K562 (cell line): ENCODE data around the gene PPM1F. TPM values are rescaled to one million over a fixed set of nuclear protein-coding genes. Genes with fewer than 3 reads are reported as not detected.
A peak's percentile ranks its signal among the peaks of the same experiment; 100 is the strongest.

Experiments used
- BHLHE40 ChIP-seq: IDR thresholded peaks from 2 replicates; pipeline ENCODE4 v1.6.1; 2011; ENCODE audit warnings: low read length, improper control_type of control experiment
- BRCA1 ChIP-seq, 2 experiments: fragments of 450-650 bp in 1 of 2; sonication (generic) in 1 of 2; formaldehyde crosslinking in 1 of 2; IDR thresholded peaks; 2 replicates each; pipeline versions ENCODE4 v1.5.0 to v1.6.1; 2017 to 2020; ENCODE audit warnings: mild to moderate bottlenecking in 1 of 2, missing genetic modification reagents in 1 of 2
- C11orf30 ChIP-seq: fragments of 450-650 bp; IDR thresholded peaks from 2 replicates; pipeline ENCODE4 v1.6.1; 2016; ENCODE audit warnings: low read depth, mild to moderate bottlenecking
- CBFB ChIP-seq: sonication (generic); formaldehyde crosslinking; IDR thresholded peaks from 2 replicates; pipeline ENCODE4 v1.4.0; 2020; ENCODE audit warnings: mild to moderate bottlenecking, missing genetic modification reagents
- GABPB2 ChIP-seq: fragments of 250-450 bp; sonication (Bioruptor Pico); conservative IDR thresholded peaks from 2 replicates; pipeline ENCODE4 v1.5.1; 2021; ENCODE audit warnings: mild to moderate bottlenecking
- KDM1A ChIP-seq, 2 experiments: fragments of 450-650 bp; IDR thresholded peaks; 2 replicates each; pipeline ENCODE4 v1.6.1; 2016; ENCODE audit warnings: mild to moderate bottlenecking in 2 of 2
- MAZ ChIP-seq, 2 experiments: fragments of 450-650 bp in 1 of 2; sonication (generic) in 1 of 2; formaldehyde crosslinking; IDR thresholded peaks in 1 of 2; conservative IDR thresholded peaks in 1 of 2; 2 replicates each; pipeline versions ENCODE4 v1.4.0 to v1.5.0; 2020; ENCODE audit warnings: mild to moderate bottlenecking in 1 of 2, missing genetic modification reagents in 1 of 2
- MXI1 ChIP-seq: IDR thresholded peaks from 2 replicates; pipeline ENCODE4 v1.6.1; 2011; ENCODE audit warnings: low read depth, mild to moderate bottlenecking, improper control_type of control experiment, low read length
- MYNN ChIP-seq, 2 experiments: sonication (generic); formaldehyde crosslinking in 1 of 2; IDR thresholded peaks; 2 replicates each; pipeline versions ENCODE4 v1.5.0 to v1.6.1; 2016 to 2020; ENCODE audit warnings: antibody characterized with exemption in 1 of 2, missing genetic modification reagents in 1 of 2
- NCOA6 ChIP-seq: fragments of 450-650 bp; IDR thresholded peaks from 2 replicates; pipeline ENCODE4 v1.6.1; 2017; ENCODE audit warnings: mild to moderate bottlenecking
- NFE2 ChIP-seq: IDR thresholded peaks from 2 replicates; pipeline ENCODE4 v1.6.1; 2014; ENCODE audit warnings: antibody characterized with exemption, low read depth
- NR2F6 ChIP-seq: fragments of 450-650 bp; formaldehyde crosslinking; IDR thresholded peaks from 2 replicates; pipeline ENCODE4 v1.4.0; 2020; ENCODE audit warnings: mild to moderate bottlenecking
- PHB ChIP-seq: fragments of 250-450 bp; sonication (Bioruptor Pico); IDR thresholded peaks from 2 replicates; pipeline ENCODE4 v1.5.0; 2021
- POLR2A ChIP-seq: fragments of 450-650 bp; conservative IDR thresholded peaks from 2 replicates; pipeline ENCODE4 v1.6.1; 2016
- POLR2AphosphoS5 ChIP-seq: IDR thresholded peaks from 2 replicates; pipeline ENCODE4 v1.6.1; 2011; ENCODE audit warnings: mild to moderate bottlenecking, low read depth, low read length, moderate library complexity; ENCODE audit not compliant: control insufficient read depth, insufficient read depth
- STAT5A ChIP-seq: IDR thresholded peaks from 2 replicates; pipeline ENCODE4 v1.6.1; 2012; ENCODE audit warnings: low read length, inconsistent platforms, borderline replicate concordance
- TEAD4 ChIP-seq, 2 experiments: sonication (generic) in 1 of 2; formaldehyde crosslinking in 1 of 2; IDR thresholded peaks; 2 replicates each; pipeline versions ENCODE4 v1.6.1 to v1.8.0; 2012 to 2022; ENCODE audit warnings: borderline replicate concordance in 1 of 2, inconsistent platforms in 1 of 2, low read length in 1 of 2, mild to moderate bottlenecking in 1 of 2, missing genetic modification reagents in 1 of 2
- ZC3H4 ChIP-seq: sonication (generic); formaldehyde crosslinking; IDR thresholded peaks from 2 replicates; pipeline ENCODE4 v1.9.0; 2021; ENCODE audit warnings: missing genetic modification reagents, borderline replicate concordance
- ZNF274 ChIP-seq: IDR thresholded peaks from 2 replicates; pipeline ENCODE4 v1.6.1; 2011; ENCODE audit warnings: low read depth, mild to moderate bottlenecking, low read length, moderate library complexity, borderline replicate concordance
- polyA plus RNA-seq, 8 experiments: library from polyadenylated mRNA; depleted of rRNA in 4 of 8; stranded (reverse) in 5 of 8; unstranded in 3 of 8; fragments of >200 nt; fragmentation: Nextera tagmentation in 2 of 8; fragmentation: Illumina TruSeq in 1 of 8; extraction: Ambion mirVana in 2 of 8; extraction: Trizol in 1 of 8; gene quantifications; 2 replicates each; pipeline versions ENCODE4 v1.2.1 to v1.2.3, GENCODE V29; 2011 to 2014; ENCODE audit warnings: inconsistent platforms in 1 of 8, missing spikeins in 1 of 8
- total RNA-seq, 7 experiments: library from RNA; depleted of rRNA in 6 of 7; stranded (reverse); fragments of >200 nt in 6 of 7; fragmentation: Illumina TruSeq in 2 of 7; extraction: Trizol in 2 of 7; gene quantifications; 2 replicates each; pipeline versions ENCODE4 v1.2.1 to v1.2.3, GENCODE V29; 2011 to 2021; ENCODE audit warnings: low replicate concordance in 1 of 7
- TF ChIP-seq, protein P1 (sequence below): fragments of 250-450 bp; sonication (Bioruptor Pico); IDR thresholded peaks from 2 replicates; pipeline ENCODE4 v1.8.0; 2022; ENCODE audit warnings: inconsistent platforms, mild to moderate bottlenecking, moderate library complexity, borderline replicate concordance
- TF ChIP-seq, protein P2 (sequence below), 2 experiments: IDR thresholded peaks; 2 replicates each; pipeline ENCODE4 v1.6.1; 2012; ENCODE audit warnings: improper control_type of control experiment in 2 of 2, low read depth in 2 of 2, low read length in 2 of 2, borderline replicate concordance in 1 of 2
- TF ChIP-seq, protein P3 (sequence below): fragments of 250-450 bp; sonication (Bioruptor Pico); IDR thresholded peaks from 2 replicates; pipeline ENCODE4 v1.8.0; 2021; ENCODE audit warnings: moderate library complexity, mild to moderate bottlenecking, inconsistent platforms

The PPM1F gene
- total and polyA plus RNA-seq, 9 of the 15 experiments (the other 6 are each of a cell fraction or from before 2014, with no cell fraction given) = 2.1 to 159 (median 64.0) TPM

DNA sequence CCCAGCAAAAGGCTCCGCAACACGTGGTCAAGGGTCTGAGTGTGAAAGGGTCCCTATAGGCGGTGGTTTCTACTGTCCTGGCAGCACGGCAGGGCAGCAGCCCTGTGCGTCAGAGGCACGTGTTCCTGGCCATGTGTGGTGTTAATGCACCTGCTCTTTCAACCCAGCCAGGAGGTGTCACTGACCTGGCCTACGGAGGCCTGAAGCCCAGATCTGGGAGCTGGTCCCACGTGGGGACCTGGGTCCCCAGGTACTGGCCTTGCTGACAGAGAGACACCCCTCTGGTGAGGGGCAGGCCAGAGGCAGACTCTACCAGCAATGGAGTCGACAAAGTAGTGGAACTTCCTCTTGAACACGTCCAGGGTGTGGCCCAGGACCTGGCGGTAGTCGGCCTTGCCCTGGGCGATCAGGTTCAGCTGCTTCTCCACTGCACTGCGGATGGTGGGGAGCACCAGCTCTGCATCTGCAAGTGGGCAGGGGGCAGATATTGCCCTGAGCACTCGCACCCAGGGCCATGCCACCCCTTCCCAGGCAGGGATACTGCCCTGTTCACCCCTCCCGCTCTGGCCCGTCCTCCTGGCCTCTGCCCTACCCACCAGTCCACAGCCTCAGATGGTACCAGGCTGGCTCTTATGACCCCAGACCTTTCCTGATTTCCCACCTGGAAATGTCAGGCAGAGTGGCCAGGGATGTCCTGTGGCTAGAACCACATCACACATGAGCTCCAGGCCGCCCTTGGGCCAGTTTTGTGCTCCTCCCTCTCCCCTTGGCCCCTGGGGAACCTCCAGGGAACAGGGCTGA, 6.8 kb upstream of the PPM1F start (continued):
- TF ChIP-seq POLR2AphosphoS5 = no peak
- no peak for TF ChIP-seq MXI1
- TF ChIP-seq MYNN (IDR thresholded peaks at IDR 0.05) = 0 out of 2 replicates have a peak, but pooled peaks have one; percentile 61
- TF ChIP-seq MYNN (CRISPR knock-in tag; IDR thresholded peaks at IDR 0.05) = no peak
- 0 out of 2 replicates have a peak, but pooled peaks have one; percentile 63 for TF ChIP-seq PHB (CRISPR knock-in tag)
- TF ChIP-seq GABPB2 = no peak
- TF ChIP-seq STAT5A = no peak
- 0 out of 2 replicates have a peak, but pooled peaks have one; percentile 5 for TF ChIP-seq TEAD4 (IDR thresholded peaks at IDR 0.05; ENCODE audit: low read length)
- 0 out of 2 replicates have a peak, but pooled peaks have one; percentile 62 for TF ChIP-seq TEAD4 (CRISPR knock-in tag; IDR thresholded peaks at IDR 0.05; ENCODE audit: borderline replicate concordance)
- TF ChIP-seq ZC3H4 (CRISPR knock-in tag) = peak; percentile 73
- TF ChIP-seq BHLHE40 = peak; percentile 42
- TF ChIP-seq NR2F6 (CRISPR knock-in tag) = no peak; the same call in 1 of the 2 replicates
- TF ChIP-seq, protein P1, sequence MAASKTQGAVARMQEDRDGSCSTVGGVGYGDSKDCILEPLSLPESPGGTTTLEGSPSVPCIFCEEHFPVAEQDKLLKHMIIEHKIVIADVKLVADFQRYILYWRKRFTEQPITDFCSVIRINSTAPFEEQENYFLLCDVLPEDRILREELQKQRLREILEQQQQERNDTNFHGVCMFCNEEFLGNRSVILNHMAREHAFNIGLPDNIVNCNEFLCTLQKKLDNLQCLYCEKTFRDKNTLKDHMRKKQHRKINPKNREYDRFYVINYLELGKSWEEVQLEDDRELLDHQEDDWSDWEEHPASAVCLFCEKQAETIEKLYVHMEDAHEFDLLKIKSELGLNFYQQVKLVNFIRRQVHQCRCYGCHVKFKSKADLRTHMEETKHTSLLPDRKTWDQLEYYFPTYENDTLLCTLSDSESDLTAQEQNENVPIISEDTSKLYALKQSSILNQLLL (CRISPR knock-in tag) = 0 out of 2 replicates have a peak, but pooled peaks have one; percentile 6
- TF ChIP-seq, protein P2, sequence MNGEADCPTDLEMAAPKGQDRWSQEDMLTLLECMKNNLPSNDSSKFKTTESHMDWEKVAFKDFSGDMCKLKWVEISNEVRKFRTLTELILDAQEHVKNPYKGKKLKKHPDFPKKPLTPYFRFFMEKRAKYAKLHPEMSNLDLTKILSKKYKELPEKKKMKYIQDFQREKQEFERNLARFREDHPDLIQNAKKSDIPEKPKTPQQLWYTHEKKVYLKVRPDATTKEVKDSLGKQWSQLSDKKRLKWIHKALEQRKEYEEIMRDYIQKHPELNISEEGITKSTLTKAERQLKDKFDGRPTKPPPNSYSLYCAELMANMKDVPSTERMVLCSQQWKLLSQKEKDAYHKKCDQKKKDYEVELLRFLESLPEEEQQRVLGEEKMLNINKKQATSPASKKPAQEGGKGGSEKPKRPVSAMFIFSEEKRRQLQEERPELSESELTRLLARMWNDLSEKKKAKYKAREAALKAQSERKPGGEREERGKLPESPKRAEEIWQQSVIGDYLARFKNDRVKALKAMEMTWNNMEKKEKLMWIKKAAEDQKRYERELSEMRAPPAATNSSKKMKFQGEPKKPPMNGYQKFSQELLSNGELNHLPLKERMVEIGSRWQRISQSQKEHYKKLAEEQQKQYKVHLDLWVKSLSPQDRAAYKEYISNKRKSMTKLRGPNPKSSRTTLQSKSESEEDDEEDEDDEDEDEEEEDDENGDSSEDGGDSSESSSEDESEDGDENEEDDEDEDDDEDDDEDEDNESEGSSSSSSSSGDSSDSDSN (IDR thresholded peaks at IDR 0.05; ENCODE audit: borderline replicate concordance in 1 of 2, low read depth in 2 of 2, low read length in 2 of 2) = no peak
- TF ChIP-seq BRCA1 (IDR thresholded peaks at IDR 0.05) = no peak
- TF ChIP-seq BRCA1 (CRISPR knock-in tag; IDR thresholded peaks at IDR 0.05) = peak; percentile 58; the same call in 1 of the 2 replicates
- TF ChIP-seq CBFB (CRISPR knock-in tag) = peak; percentile 87; the same call in 1 of the 2 replicates
- TF ChIP-seq NCOA6 = no peak
- no peak for TF ChIP-seq ZNF274
- TF ChIP-seq, protein P3, sequence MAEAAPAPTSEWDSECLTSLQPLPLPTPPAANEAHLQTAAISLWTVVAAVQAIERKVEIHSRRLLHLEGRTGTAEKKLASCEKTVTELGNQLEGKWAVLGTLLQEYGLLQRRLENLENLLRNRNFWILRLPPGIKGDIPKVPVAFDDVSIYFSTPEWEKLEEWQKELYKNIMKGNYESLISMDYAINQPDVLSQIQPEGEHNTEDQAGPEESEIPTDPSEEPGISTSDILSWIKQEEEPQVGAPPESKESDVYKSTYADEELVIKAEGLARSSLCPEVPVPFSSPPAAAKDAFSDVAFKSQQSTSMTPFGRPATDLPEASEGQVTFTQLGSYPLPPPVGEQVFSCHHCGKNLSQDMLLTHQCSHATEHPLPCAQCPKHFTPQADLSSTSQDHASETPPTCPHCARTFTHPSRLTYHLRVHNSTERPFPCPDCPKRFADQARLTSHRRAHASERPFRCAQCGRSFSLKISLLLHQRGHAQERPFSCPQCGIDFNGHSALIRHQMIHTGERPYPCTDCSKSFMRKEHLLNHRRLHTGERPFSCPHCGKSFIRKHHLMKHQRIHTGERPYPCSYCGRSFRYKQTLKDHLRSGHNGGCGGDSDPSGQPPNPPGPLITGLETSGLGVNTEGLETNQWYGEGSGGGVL (CRISPR knock-in tag) = no peak
- no peak for TF ChIP-seq C11orf30
- TF ChIP-seq POLR2A = peak; percentile 30
- TF ChIP-seq NFE2 = no peak
- no peak for TF ChIP-seq KDM1A (IDR thresholded peaks at IDR 0.05)
- no peak for TF ChIP-seq MAZ (CRISPR knock-in tag; conservative IDR thresholded peaks at IDR 0.05 in 1 of 2, IDR thresholded peaks at IDR 0.05 in 1 of 2)
